ENCODE results near the gene ZNF70.

GRCh38 chr22:23692598-23693291 lies 58.2 kb downstream of the ZNF70 start:
- no peak for TF ChIP-seq CTCF (conservative IDR thresholded peaks at IDR 0.05; ENCODE audit: low read depth, low read length)
- TF ChIP-seq EZH2 (IDR thresholded peaks at IDR 0.05; ENCODE audit: borderline replicate concordance, low read depth, low read length, poor library complexity, severe bottlenecking), result no peak

All from A673 (cell line).